ENCODE measurements around the gene FAM120B. TPM values are rescaled to one million over a fixed set of nuclear protein-coding genes. Genes with fewer than 3 reads are reported as not detected.

The FAM120B gene
- total and polyA plus RNA-seq, 4 experiments from 2014 or later, result 22.7 to 48.6 (median 40.1) TPM

DNA sequence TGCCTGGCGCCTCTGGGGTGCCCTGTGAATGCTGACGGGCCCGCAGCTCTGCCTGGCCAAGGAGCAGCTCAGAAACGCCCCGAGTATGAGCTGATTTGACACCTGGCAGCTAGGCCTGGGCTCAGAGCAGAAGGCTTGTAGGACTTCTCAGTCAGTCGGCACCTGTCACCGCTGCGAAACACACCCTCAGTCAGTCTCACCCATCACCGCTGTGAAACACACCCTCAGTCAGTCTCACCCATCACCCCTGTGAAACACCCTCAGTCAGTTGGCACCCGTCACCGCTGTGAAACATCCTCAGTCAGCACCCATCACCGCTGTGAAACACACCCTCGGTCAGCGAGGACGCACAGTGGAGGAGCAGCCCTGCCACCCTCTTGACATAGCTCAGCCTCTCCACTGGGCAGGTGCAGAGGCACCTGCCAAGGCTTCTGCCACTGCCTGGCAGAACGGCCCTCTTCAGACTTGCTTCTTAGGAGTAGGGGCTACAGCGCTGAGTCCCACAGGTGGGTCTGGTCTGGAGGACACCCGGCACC is 137.6 kb downstream of the FAM120B start:
- Histone ChIP-seq H3K36me3 (ENCODE audit: insufficient read depth, low read length) (no peaks in the 10 kb centered on the region), H3K4me3 (ENCODE audit: low read length in 2 of 2) (no peak overlapping the region), H3K27me3 (ENCODE audit: insufficient read depth, low read length) (no peaks in the 10 kb centered on the region), H3K9me3 (ENCODE audit: control insufficient read depth in 1 of 2, low read length in 2 of 2) (no peaks in the 10 kb centered on the region), H3K27ac (ENCODE audit: low read depth, low read length) (no peak overlapping the region), H3K4me1 (ENCODE audit: insufficient read depth, low read length) (no peaks in the 10 kb centered on the region)
- Mint-ChIP-seq H3K9me3 (no peaks in the 10 kb centered on the region), H3K27me3 (peaks cover 0 to 5% of the 10 kb centered on the region in 2 donors), H3K36me3 (no peaks in the 10 kb centered on the region), H3K4me3 (no peak overlapping the region), H3K27ac (no peak overlapping the region), H3K4me1 (no peaks in the 10 kb centered on the region)
- CTCF ChIA-PET (ENCODE audit: partially characterized antibody), result no interaction called here
- POLR2A ChIA-PET (ENCODE audit: partially characterized antibody), result no interaction called here
- no peak for DNase-seq
- intact Hi-C loops (cut with micrococcal nuclease), result no loop called here

- H3K4me1 ChIP-seq (ENCODE audit: insufficient read depth, low read length), result no peaks in the 10 kb centered on the region
- Mint-ChIP-seq H3K36me3 (no peaks in the 10 kb centered on the region), H3K4me3 (no peak overlapping the region), H3K27me3 (peaks cover 0 to 5% of the 10 kb centered on the region in 2 donors), H3K4me1 (no peaks in the 10 kb centered on the region), H3K27ac (no peak overlapping the region), H3K9me3 (no peaks in the 10 kb centered on the region)
- ChIA-PET CTCF (ENCODE audit: partially characterized antibody) (no interaction called here), POLR2A (ENCODE audit: partially characterized antibody) (no interaction called here)
- H3K36me3 ChIP-seq (ENCODE audit: insufficient read depth, low read length), result no peaks in the 10 kb centered on the region
- no peaks in the 10 kb centered on the region for H3K9me3 ChIP-seq (ENCODE audit: control insufficient read depth in 1 of 2, low read length in 2 of 2)
- H3K27ac ChIP-seq (ENCODE audit: low read depth, low read length), result no peak overlapping the region
- H3K27me3 ChIP-seq (ENCODE audit: insufficient read depth, low read length), result no peaks in the 10 kb centered on the region
- intact Hi-C loops (cut with micrococcal nuclease), result no loop called here
- DNase-seq, result no peak
- H3K4me3 ChIP-seq (ENCODE audit: low read length in 2 of 2), result no peak overlapping the region
Observed at GRCh38 chr6:170444811-170445211, 138.3 kb downstream of the FAM120B start.

DNA sequence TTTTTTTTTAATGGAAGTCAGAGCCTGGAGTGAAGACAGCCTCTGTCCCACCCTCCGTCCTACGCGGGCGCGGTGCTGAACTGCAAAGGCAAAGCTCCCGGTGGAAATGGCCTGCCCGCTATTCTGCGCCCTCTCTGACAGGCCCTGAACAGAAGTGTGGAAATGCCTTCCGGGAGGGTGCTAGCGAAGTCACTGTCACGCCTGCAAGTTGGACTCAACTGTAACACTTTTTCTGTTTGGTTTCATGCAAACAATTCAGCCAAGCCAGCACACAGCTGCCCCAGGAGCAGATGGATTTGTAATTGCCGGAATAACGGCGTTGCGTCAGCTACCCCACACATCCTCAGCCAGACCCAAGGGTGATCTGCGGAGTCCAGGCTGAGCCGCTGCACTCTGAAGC is 138.9 kb downstream of the FAM120B start:
- Mint-ChIP-seq H3K4me1 (no peaks in the 10 kb centered on the region), H3K27ac (no peak overlapping the region), H3K4me3 (no peak overlapping the region), H3K36me3 (no peaks in the 10 kb centered on the region), H3K9me3 (no peaks in the 10 kb centered on the region), H3K27me3 (peaks cover 0 to 5% of the 10 kb centered on the region in 2 donors)
- Histone ChIP-seq H3K27ac (ENCODE audit: low read depth, low read length) (no peak overlapping the region), H3K4me1 (ENCODE audit: insufficient read depth, low read length) (no peaks in the 10 kb centered on the region), H3K36me3 (ENCODE audit: insufficient read depth, low read length) (no peaks in the 10 kb centered on the region), H3K9me3 (ENCODE audit: control insufficient read depth in 1 of 2, low read length in 2 of 2) (no peaks in the 10 kb centered on the region), H3K4me3 (ENCODE audit: low read length in 2 of 2) (no peak overlapping the region), H3K27me3 (ENCODE audit: insufficient read depth, low read length) (no peaks in the 10 kb centered on the region)
- POLR2A ChIA-PET (ENCODE audit: partially characterized antibody), result no interaction called here
- CTCF ChIA-PET (ENCODE audit: partially characterized antibody), result no interaction called here
- intact Hi-C loops (cut with micrococcal nuclease), result no loop called here
- no peak for DNase-seq

DNA sequence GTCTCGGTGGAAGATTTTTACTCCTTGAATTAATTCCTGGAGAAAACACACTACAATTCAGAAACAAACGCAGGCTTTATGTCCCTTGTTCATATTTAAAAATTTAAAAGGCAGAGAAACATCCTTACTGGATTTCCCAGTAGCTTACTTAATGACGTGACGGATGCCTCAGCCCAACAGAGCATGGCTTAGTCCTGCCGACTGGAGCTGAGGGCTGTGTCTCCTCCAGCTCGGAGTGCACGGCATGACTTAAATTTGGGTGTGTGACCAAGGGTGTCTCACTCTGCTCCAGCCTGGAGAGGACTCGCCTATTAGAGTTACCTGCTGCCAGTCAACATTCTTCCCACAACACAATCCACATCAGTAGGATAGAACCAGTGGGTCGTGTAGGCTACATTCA is 139.4 kb downstream of the FAM120B start:
- Mint-ChIP-seq H3K9me3 (no peaks in the 10 kb centered on the region), H3K27me3 (peaks cover 0 to 5% of the 10 kb centered on the region in 2 donors), H3K4me3 (no peak overlapping the region), H3K36me3 (no peaks in the 10 kb centered on the region), H3K27ac (no peak overlapping the region), H3K4me1 (no peaks in the 10 kb centered on the region)
- no peaks in the 10 kb centered on the region for H3K36me3 ChIP-seq (ENCODE audit: insufficient read depth, low read length)
- ChIA-PET CTCF (ENCODE audit: partially characterized antibody) (no interaction called here), POLR2A (ENCODE audit: partially characterized antibody) (no interaction called here)
- H3K9me3 ChIP-seq (ENCODE audit: control insufficient read depth in 1 of 2, low read length in 2 of 2), result no peaks in the 10 kb centered on the region
- DNase-seq, result no peak
- no peak overlapping the region for H3K27ac ChIP-seq (ENCODE audit: low read depth, low read length)
- H3K4me3 ChIP-seq (ENCODE audit: low read length in 2 of 2), result no peak overlapping the region
- intact Hi-C loops (cut with micrococcal nuclease), result no loop called here
- H3K4me1 ChIP-seq (ENCODE audit: insufficient read depth, low read length), result no peaks in the 10 kb centered on the region
- H3K27me3 ChIP-seq (ENCODE audit: insufficient read depth, low read length), result no peaks in the 10 kb centered on the region

DNA sequence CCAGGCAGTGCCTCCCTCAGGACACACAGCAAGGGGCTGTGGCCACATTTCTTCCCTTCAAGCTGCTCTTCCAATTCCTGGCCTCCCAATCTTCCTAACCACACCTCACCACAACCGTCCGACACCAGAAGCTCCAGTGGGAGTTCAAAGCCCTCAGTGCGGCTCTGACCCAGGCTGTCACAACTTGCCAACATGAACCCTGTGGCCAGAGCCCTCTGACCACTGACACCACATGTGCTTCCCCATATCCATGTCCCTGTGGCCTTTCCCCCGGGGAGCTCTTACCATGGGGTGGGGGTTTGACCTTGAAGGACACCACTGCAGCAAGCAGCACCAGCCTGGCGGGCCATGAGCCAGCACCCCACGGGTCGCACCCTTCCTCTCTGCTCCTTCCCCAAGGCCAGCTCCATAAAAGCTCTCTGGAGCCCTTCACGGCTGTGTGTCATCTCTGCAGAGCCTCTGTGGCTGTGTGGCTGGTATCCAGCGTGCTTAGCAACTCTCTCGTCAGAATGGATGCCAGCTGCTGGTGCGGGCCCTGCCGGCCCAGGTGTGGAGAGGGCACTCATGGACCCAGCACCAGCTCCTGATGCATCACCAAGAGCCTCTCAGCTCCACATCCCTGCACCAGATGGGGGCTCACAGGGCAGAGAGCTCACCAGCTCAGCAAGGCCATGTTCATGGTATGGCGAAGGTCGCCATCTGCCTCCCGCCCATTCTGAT is 140.4 kb downstream of the FAM120B start:
- no peaks in the 10 kb centered on the region for H3K9me3 ChIP-seq (ENCODE audit: control insufficient read depth in 1 of 2, low read length in 2 of 2)
- ChIA-PET POLR2A (ENCODE audit: partially characterized antibody) (no interaction called here), CTCF (ENCODE audit: partially characterized antibody) (no interaction called here)
- H3K36me3 ChIP-seq (ENCODE audit: insufficient read depth, low read length), result no peaks in the 10 kb centered on the region
- H3K27ac ChIP-seq (ENCODE audit: low read depth, low read length), result no peak overlapping the region
- H3K4me3 Mint-ChIP-seq, result no peak overlapping the region
- no peaks in the 10 kb centered on the region for H3K9me3 Mint-ChIP-seq
- H3K27me3 ChIP-seq (ENCODE audit: insufficient read depth, low read length), result no peaks in the 10 kb centered on the region
- no peak overlapping the region for H3K27ac Mint-ChIP-seq
- DNase-seq, result no peak
- H3K27me3 Mint-ChIP-seq, result peaks cover 0 to 5% of the 10 kb centered on the region in 2 donors
- intact Hi-C loops (cut with micrococcal nuclease), result no loop called here
- H3K36me3 Mint-ChIP-seq, result no peaks in the 10 kb centered on the region
- H3K4me3 ChIP-seq (ENCODE audit: low read length in 2 of 2), result no peak overlapping the region
- H3K4me1 Mint-ChIP-seq, result no peaks in the 10 kb centered on the region
- no peaks in the 10 kb centered on the region for H3K4me1 ChIP-seq (ENCODE audit: insufficient read depth, low read length)

DNA sequence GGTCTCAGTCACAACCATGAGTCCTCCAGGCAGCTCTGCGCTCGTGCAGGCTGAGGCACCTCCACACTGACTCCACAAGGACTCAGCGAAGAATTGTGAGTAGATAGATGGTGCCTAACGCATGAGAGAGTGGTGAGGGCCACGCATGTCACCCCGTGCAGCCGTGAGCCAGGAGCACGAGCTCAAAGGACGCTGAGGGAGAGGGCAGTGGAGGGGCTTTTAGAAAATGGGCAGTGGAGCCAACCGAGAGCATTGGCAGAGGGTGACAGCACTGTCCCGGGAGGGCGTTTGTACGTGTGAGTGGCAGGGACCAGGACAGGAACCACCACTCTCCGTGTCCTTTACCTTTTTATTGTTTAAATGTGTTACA is 141.0 kb downstream of the FAM120B start:
- no peaks in the 10 kb centered on the region for H3K9me3 Mint-ChIP-seq

DNA sequence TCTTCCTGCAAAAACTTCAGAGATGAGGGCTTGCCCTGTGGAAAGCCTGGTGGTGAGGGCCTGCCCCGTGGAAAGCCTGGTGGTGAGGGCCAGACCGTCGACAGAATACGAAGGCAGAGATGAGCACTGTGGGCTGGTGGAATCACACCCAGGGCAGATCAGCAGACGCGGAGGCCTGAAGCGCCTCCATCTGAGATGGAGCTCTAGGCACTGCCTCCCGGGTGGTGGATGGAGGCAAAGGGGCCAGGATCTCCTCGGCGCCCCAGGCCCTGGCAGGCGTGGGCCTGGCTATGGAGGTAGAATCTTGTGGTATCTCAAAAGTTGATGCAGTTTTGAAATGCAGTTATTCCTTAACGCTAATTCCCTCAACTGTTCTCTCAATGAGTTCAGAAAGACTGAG is 141.8 kb downstream of the FAM120B start:
- no peaks in the 10 kb centered on the region for H3K4me1 Mint-ChIP-seq
- Histone ChIP-seq H3K4me1 (ENCODE audit: insufficient read depth, low read length) (no peaks in the 10 kb centered on the region), H3K36me3 (ENCODE audit: insufficient read depth, low read length) (no peaks in the 10 kb centered on the region), H3K27ac (ENCODE audit: low read depth, low read length) (no peak overlapping the region), H3K27me3 (ENCODE audit: insufficient read depth, low read length) (no peaks in the 10 kb centered on the region), H3K4me3 (ENCODE audit: low read length in 2 of 2) (no peak overlapping the region), H3K9me3 (ENCODE audit: control insufficient read depth in 1 of 2, low read length in 2 of 2) (no peaks in the 10 kb centered on the region)
- ChIA-PET CTCF (ENCODE audit: partially characterized antibody) (no interaction called here), POLR2A (ENCODE audit: partially characterized antibody) (no interaction called here)
- DNase-seq, result no peak
- peaks cover 0 to 8% of the 10 kb centered on the region in 2 donors for H3K27me3 Mint-ChIP-seq
- intact Hi-C loops (cut with micrococcal nuclease), result no loop called here
- no peaks in the 10 kb centered on the region for H3K9me3 Mint-ChIP-seq
- H3K36me3 Mint-ChIP-seq, result no peaks in the 10 kb centered on the region
- H3K27ac Mint-ChIP-seq, result no peak overlapping the region
- no peak overlapping the region for H3K4me3 Mint-ChIP-seq

More for the DNA sequence above, 141.0 kb downstream of the FAM120B start:
- no peak for DNase-seq
- no peak overlapping the region for H3K27ac ChIP-seq (ENCODE audit: low read depth, low read length)
- H3K27ac Mint-ChIP-seq, result no peak overlapping the region
- no peaks in the 10 kb centered on the region for H3K9me3 ChIP-seq (ENCODE audit: control insufficient read depth in 1 of 2, low read length in 2 of 2)
- H3K27me3 Mint-ChIP-seq, result peaks cover 0 to 5% of the 10 kb centered on the region in 2 donors
- H3K36me3 ChIP-seq (ENCODE audit: insufficient read depth, low read length), result no peaks in the 10 kb centered on the region
- H3K4me3 Mint-ChIP-seq, result no peak overlapping the region
- POLR2A ChIA-PET (ENCODE audit: partially characterized antibody), result no interaction called here
- H3K4me3 ChIP-seq (ENCODE audit: low read length in 2 of 2), result no peak overlapping the region
- intact Hi-C loops (cut with micrococcal nuclease), result no loop called here
- CTCF ChIA-PET (ENCODE audit: partially characterized antibody), result no interaction called here
- no peaks in the 10 kb centered on the region for H3K27me3 ChIP-seq (ENCODE audit: insufficient read depth, low read length)
- H3K4me1 Mint-ChIP-seq, result no peaks in the 10 kb centered on the region
- H3K36me3 Mint-ChIP-seq, result no peaks in the 10 kb centered on the region
- no peaks in the 10 kb centered on the region for H3K4me1 ChIP-seq (ENCODE audit: insufficient read depth, low read length)

Data from CD4-positive, alpha-beta memory T cell (primary cell).